Activated CD8-positive, alpha-beta memory T cell treated with anti-CD3 and anti-CD28 coated beads, Interleukin-2, amount 50 U/mL, for 24 hours (primary cell): ENCODE measurements around the gene PHKA2.

Source experiments
- DNase-seq: peaks from one replicate; pipeline ENCODE4 v3.0.0-alpha.2; 2020; ENCODE audit errors: extremely low read depth

PHKA2 gene

GRCh38 chrX:18889346-18890048 is 94.4 kb downstream of the PHKA2 start:
- no peak for DNase-seq

- DNase-seq, result no peak
These were observed 95.6 kb downstream of the PHKA2 start for GRCh38 chrX:18888281-18888680.

- DNase-seq, result no peak
These were observed 96.1 kb downstream of the PHKA2 start for GRCh38 chrX:18887825-18888212.

GRCh38 chrX:18887177-18887824 is 96.6 kb downstream of the PHKA2 start:
- DNase-seq, result no peak

GRCh38 chrX:18886344-18887161 is 97.4 kb downstream of the PHKA2 start:
- no peak for DNase-seq

- DNase-seq, result no peak
These were observed 97.9 kb downstream of the PHKA2 start for GRCh38 chrX:18886005-18886343.

- no peak for DNase-seq
These were observed 98.4 kb downstream of the PHKA2 start for GRCh38 chrX:18885328-18886004.

- DNase-seq, result no peak
These were observed 99.0 kb downstream of the PHKA2 start for GRCh38 chrX:18884916-18885315.

- no peak for DNase-seq
These were observed 99.8 kb downstream of the PHKA2 start for GRCh38 chrX:18883961-18884765.

GRCh38 chrX:18883234-18883960 is 100.5 kb downstream of the PHKA2 start:
- no peak for DNase-seq

GRCh38 chrX:18879144-18879543 is 104.8 kb downstream of the PHKA2 start:
- DNase-seq, result no peak

- DNase-seq, result no peak
These were observed 106.4 kb downstream of the PHKA2 start for GRCh38 chrX:18877469-18877868.

GRCh38 chrX:18875256-18875878 is 108.5 kb downstream of the PHKA2 start:
- no peak for DNase-seq

- no peak for DNase-seq
These were observed 109.2 kb downstream of the PHKA2 start for GRCh38 chrX:18874560-18875255.

- no peak for DNase-seq
These were observed 110.1 kb downstream of the PHKA2 start for GRCh38 chrX:18873836-18874235.

GRCh38 chrX:18873189-18873791 is 110.6 kb downstream of the PHKA2 start:
- DNase-seq, result no peak

- no peak for DNase-seq
These were observed 111.3 kb downstream of the PHKA2 start for GRCh38 chrX:18872621-18873020.

GRCh38 chrX:18871970-18872369 is 111.9 kb downstream of the PHKA2 start:
- no peak for DNase-seq

- DNase-seq, result no peak
These were observed 112.6 kb downstream of the PHKA2 start for GRCh38 chrX:18871161-18871890.
